GM10266 (cell line): ENCODE results near the gene MVD.
A peak's percentile ranks its signal among the peaks of the same experiment; 100 is the strongest.

Experiments
- DNase-seq: peaks from one replicate; pipeline ENCODE4 v3.0.0; 2012; ENCODE audit errors: extremely low spot score
- TF ChIP-seq, protein P1 (sequence below): IDR thresholded peaks from 2 replicates; pipeline ENCODE4 v1.5.1; 2012; ENCODE audit warnings: mild to moderate bottlenecking, low read depth; ENCODE audit not compliant: control insufficient read depth, insufficient read depth; ENCODE audit errors: missing control alignments

MVD gene

DNA sequence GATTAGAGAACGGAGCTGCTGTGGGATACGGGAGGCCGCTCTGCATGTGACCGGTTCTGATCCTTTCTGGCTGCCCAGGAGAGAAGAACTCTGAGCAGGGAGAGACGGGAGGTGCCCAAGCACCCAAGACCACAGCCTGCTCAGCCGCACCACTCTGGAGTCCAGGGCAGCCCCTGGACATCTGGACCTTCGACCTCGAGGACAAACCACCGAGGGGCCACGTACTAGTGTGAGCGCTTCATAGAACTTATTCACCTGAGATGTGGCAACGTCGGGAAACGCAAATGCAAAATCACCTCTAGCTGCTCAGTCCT is 37.4 kb upstream of the MVD start:
- DNase-seq, result no peak
- TF ChIP-seq, protein P1, sequence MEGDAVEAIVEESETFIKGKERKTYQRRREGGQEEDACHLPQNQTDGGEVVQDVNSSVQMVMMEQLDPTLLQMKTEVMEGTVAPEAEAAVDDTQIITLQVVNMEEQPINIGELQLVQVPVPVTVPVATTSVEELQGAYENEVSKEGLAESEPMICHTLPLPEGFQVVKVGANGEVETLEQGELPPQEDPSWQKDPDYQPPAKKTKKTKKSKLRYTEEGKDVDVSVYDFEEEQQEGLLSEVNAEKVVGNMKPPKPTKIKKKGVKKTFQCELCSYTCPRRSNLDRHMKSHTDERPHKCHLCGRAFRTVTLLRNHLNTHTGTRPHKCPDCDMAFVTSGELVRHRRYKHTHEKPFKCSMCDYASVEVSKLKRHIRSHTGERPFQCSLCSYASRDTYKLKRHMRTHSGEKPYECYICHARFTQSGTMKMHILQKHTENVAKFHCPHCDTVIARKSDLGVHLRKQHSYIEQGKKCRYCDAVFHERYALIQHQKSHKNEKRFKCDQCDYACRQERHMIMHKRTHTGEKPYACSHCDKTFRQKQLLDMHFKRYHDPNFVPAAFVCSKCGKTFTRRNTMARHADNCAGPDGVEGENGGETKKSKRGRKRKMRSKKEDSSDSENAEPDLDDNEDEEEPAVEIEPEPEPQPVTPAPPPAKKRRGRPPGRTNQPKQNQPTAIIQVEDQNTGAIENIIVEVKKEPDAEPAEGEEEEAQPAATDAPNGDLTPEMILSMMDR, result no peak

DNA sequence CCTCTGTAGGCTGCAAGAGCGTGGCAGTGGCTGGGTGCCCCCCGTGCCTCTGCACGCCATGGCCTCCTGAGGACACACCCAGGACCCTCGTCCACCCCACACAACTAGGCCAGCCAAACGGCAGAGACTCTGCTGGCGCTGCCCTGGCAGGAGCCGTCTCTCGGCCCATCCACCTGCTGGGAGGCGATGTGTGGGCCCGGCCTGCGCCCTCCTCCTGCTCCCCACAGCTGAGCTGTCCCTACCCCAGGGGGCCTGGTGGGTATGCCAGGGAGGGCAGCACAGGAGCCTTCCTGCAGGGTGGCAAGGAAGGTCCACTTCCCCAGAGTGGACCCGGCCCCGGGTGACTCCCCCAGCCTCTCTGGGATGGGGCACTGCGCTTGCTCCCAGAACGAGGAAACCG is 36.3 kb upstream of the MVD start:
- no peak for DNase-seq
- TF ChIP-seq, protein P1, result no peak

DNA sequence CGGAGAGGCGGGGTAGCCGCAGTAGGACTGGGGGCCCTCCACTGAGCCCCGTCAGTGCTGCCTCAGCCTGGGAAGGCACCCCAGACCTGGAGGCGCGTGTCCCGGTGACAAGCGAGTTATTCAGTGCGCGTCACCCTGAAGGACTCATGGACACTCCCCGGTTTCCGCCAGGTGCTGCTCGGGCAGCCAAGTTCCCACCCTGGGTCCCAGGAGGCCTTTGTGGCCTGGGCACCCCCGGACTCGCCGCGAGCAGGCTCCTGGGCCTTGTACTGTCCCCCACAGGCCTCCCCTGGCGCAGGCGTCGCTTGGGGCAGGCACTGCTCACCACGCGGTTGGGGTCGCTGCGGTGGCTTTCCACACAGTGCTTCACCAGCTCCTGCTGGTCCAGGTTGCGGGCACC is 35.8 kb upstream of the MVD start:
- DNase-seq, result no peak
- TF ChIP-seq, protein P1, result no peak

DNA sequence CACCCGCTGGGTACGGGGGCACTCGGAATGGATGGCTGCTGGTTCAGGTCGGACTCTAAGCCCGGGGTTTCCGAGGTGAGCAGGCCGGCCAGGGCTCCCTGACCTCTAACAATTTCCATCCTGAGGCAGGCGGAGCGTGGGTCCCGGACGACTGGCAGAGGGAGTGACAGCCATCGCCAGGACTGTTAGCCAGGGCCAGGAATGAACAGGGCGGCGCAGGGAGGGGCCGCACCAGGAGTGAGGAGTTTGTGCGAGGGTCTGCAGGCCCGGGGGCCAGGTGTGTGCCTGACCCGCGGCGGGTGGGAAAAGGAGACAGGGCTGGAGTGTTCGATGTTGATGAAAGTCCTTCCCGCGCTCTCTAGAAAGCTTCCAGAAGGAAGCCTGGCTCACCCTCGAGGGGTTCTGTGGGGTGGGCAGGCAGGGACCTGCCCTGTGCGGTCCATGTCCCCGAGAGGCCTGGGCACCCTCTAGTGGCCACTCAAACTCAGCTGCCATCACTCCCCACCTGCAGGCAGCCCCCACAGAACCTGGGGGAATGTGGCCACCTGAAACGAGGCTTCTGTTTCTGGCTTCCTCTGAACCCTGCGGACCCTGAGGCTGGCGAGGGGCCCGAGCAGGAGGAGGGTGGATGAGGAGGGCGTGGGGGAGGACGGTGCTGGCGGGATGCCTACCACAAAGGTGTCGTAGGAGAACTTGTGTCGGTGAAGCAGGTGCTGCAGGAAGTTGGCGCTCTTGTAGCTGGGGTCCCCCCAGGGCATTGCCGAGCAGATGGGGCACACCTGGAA is 35.1 kb upstream of the MVD start:
- no peak for DNase-seq
- TF ChIP-seq, protein P1, result peak; percentile 46

DNA sequence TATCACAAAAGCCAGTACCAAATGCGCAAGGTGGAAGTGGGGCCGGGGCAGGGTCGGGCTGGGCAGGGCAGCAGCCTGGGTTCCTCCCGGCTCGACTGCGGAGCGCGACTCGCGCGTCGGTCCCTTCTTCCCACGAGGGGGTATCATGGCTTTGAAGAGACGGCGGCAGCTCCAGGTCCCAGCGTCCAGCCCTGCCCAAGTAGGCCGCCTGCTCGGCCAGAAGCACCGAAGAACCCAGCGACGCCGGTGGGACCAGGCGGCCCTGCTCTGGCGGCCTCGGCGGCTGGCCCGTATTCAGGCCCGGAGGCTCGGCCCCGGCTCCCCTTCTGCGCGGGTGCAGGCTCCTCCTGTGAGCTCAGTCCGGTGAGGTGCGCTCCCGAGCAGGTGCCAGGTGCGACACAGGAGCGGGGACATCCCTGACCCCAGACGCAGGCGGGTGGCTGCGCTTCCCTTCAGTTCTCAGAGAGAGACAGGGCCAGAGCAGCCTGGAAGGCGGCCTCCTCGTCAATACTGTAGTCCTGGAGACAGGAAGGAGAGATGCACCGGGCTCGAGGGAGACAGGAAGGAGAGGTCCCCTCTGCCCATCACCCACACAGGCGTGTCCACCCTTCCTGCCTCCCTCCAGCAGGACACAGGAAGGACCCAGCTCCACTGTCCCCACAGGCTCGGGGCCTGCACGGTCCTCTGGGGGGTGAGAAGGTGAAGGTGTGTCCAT is 34.4 kb upstream of the MVD start:
- no peak for DNase-seq
- TF ChIP-seq, protein P1, result no peak

DNA sequence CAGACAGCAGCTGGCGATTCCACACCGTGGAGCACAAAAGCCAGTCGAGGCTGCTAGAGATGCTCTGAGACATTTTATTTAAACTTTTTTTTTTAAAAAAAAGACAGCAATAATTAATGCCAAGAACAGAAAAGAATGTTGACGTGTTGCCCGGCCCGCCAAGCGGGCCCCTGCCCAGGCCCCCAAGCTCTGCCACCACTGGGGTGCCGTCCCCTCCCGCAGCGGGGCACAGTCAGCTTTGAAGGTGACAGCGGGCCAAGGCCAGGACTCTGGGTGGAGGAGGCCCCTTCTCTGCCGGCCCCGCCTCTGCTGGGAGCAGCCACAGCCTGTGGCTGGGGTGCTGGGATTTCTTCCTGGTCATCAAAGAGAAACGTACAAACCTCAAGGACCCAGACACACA is 33.5 kb upstream of the MVD start:
- TF ChIP-seq, protein P1, result no peak
- no peak for DNase-seq

DNA sequence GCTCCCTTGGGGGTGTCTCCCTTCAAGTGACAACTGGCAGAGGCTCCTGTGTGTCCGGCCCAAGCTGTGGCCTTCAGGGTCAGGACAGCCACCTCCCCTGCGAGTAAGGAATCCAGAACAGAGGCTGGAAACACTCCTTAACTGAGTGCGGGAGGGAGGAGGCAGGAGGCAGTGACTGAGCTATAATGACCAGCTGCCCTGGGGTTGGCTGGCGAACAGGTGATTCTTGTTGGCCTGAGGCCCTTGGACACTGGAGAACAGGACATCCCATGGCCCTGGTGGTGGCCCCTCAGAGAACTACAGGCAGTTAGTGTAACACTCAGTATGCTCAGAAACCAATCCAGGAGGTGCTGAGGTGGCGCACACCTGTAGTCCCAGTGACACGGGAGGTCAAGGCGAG is 32.9 kb upstream of the MVD start:
- TF ChIP-seq, protein P1, result no peak
- no peak for DNase-seq
